GM23248 (cell line): ENCODE measurements around the gene PRPF4. TPM values are rescaled to one million over a fixed set of nuclear protein-coding genes. Genes with fewer than 3 reads are reported as not detected.

Experiments used
- DNase-seq: peaks from one replicate; pipeline ENCODE4 v3.0.0-alpha.2; 2015
- H2AFZ ChIP-seq: fragments of 200-600 bp; sonication (generic); 2 replicates; pipeline ENCODE4 v1.6.1; 2016; ENCODE audit warnings: antibody characterized with exemption
- H3F3A ChIP-seq: fragments of 200-600 bp; sonication (generic); 2 replicates; pipeline ENCODE4 v1.6.1; 2016; ENCODE audit warnings: mild to moderate bottlenecking, antibody characterized with exemption, mixed run types; ENCODE audit not compliant: insufficient read depth
- H3K27ac ChIP-seq: fragments of 200-600 bp; sonication (generic); 2 replicates; pipeline ENCODE4 v1.5.1; 2016; ENCODE audit warnings: mild to moderate bottlenecking
- H3K27me3 ChIP-seq: fragments of 200-600 bp; sonication (generic); replicated peaks from 2 replicates; pipeline ENCODE4 v1.6.1; 2016; ENCODE audit warnings: mild to moderate bottlenecking; ENCODE audit not compliant: insufficient read depth
- H3K36me3 ChIP-seq: fragments of 200-600 bp; sonication (generic); 2 replicates; pipeline ENCODE4 v1.6.1; 2016; ENCODE audit warnings: low read depth, mild to moderate bottlenecking
- H3K4me1 ChIP-seq: fragments of 200-600 bp; sonication (generic); 2 replicates; pipeline ENCODE4 v1.6.1; 2016; ENCODE audit warnings: mild to moderate bottlenecking; ENCODE audit not compliant: insufficient read depth
- H3K4me2 ChIP-seq: fragments of 200-600 bp; sonication (generic); one replicate; pipeline ENCODE4 v1.6.1; 2016; ENCODE audit warnings: mild to moderate bottlenecking; ENCODE audit not compliant: unreplicated experiment
- H3K4me3 ChIP-seq: fragments of 200-600 bp; sonication (generic); 2 replicates; pipeline ENCODE4 v1.5.1; 2016; ENCODE audit warnings: mild to moderate bottlenecking
- H3K79me2 ChIP-seq: fragments of 200-600 bp; sonication (generic); 2 replicates; pipeline ENCODE4 v1.6.1; 2016; ENCODE audit warnings: mild to moderate bottlenecking; ENCODE audit not compliant: insufficient read depth
- H3K9ac ChIP-seq: fragments of 200-600 bp; sonication (generic); 2 replicates; pipeline ENCODE4 v1.6.1; 2016; ENCODE audit warnings: mild to moderate bottlenecking
- H3K9me2 ChIP-seq: fragments of 200-600 bp; sonication (generic); 2 replicates; pipeline ENCODE4 v1.6.1; 2016; ENCODE audit warnings: mixed run types, mild to moderate bottlenecking, moderate library complexity; ENCODE audit not compliant: insufficient read depth
- H3K9me3 ChIP-seq: fragments of 200-600 bp; sonication (generic); one replicate; pipeline ENCODE4 v1.6.1; 2017; ENCODE audit warnings: low read depth
- H4K20me1 ChIP-seq: fragments of 200-600 bp; sonication (generic); 2 replicates; pipeline ENCODE4 v1.6.0; 2016; ENCODE audit not compliant: insufficient read depth
- EZH2 ChIP-seq: fragments of 200-600 bp; sonication (generic); IDR thresholded peaks from 2 replicates; pipeline ENCODE4 v1.6.1; 2018; ENCODE audit warnings: antibody characterized with exemption, mild to moderate bottlenecking; ENCODE audit not compliant: insufficient read depth, poor library complexity, severe bottlenecking
- EZH2phosphoT487 ChIP-seq: fragments of 200-600 bp; sonication (generic); IDR thresholded peaks from 2 replicates; pipeline ENCODE4 v1.6.1; 2018; ENCODE audit warnings: antibody characterized with exemption, moderate library complexity, mild to moderate bottlenecking, low read depth; ENCODE audit not compliant: insufficient read depth
- WGBS, 2 experiments: methylation state at CpG; one replicate each; pipeline ENCODE4 v1.1.6; 2015 to 2017; ENCODE audit warnings: low lambda C conversion rate in 2 of 2, low coverage in 1 of 2; ENCODE audit errors: missing lambda C conversion rate in 2 of 2; 5-methylcytosine and 5-hydroxymethylcytosine counted together
- in situ Hi-C: fragments of 300-500 bp; cut with MboI; formaldehyde crosslinking; loops from 2 replicates; pipeline ENCODE4 v1.15.0; 2020
- polyA plus RNA-seq: library from polyadenylated mRNA; unstranded; fragments of >200 nt; fragmentation: Nextera tagmentation; extraction: Ambion mirVana; gene quantifications from 2 replicates; pipeline ENCODE4 v1.2.1, GENCODE V29; 2016
- total RNA-seq: library from RNA; depleted of rRNA; stranded (reverse); fragments of >200 nt; shearing (Covaris generic); gene quantifications from 2 replicates; pipeline ENCODE4 v1.2.3, GENCODE V29; 2014

PRPF4 gene
- total and polyA plus RNA-seq, 2 experiments from 2014 or later: 25.7 to 26.5 TPM

DNA sequence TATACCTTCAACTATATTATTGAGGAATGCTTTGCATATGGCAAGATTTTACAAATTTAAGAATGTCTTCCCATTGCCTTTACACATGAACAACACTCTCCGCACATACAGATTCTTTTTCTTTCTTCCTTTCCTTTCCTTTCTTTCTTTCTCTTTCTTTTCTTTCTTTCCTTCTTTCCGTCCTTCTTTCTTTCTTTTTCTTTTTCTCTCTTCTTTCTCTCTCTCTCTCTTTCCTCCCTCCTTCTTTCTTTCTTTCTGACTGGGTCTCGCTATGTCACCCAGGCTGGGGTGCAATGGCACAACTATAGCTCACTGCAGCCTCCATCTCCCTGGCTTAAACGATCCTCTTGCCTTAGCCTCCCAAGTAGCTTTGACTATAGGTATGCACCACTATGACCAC lies 50.8 kb downstream of the PRPF4 start:
- in situ Hi-C loops: no loop called here
- TF ChIP-seq EZH2phosphoT487 (no peak), EZH2 (no peak)
- H3K4me2 ChIP-seq: no peak overlapping the region

DNA sequence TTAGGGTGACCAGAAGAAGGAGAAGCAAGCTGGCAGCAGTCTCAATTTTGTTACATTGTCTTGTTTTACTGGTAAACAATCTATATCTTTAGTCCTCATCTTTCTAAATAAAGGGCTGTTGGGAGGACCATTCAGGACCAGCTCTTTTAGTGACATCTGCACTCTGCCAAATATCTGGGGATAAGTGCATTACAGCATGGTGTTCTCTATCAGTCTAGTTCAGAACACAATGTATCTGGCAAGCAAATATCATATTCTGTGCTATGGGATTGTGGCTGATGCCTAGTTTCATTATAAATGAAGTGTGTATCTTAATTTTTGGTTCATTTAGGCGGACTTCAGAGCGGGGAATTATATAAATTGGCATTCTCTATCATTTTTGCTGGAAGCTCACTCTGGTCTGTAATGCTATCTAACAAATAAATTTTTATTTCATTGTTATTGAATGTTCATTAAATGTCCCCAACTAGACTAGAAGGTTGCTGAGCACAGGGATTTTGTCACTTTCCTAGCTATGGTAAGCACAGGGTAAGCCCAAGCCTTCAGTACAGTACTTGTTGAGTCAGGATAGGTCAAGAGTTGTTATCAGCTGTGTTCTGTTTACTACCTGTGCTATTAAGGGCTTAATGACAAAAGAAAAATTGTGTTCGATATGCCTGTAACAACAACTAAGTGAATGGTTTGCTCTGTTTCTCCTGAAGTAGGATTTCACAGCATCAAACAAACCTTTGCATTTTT lies 52.8 kb downstream of the PRPF4 start:
- Histone ChIP-seq H3K4me3 (no peak overlapping the region), H3F3A (no peaks in the 10 kb centered on the region), H4K20me1 (no peaks in the 10 kb centered on the region), H3K4me2 (no peak overlapping the region), H3K27ac (no peak overlapping the region), H3K27me3 (no peaks in the 10 kb centered on the region), H3K9me3 (no peaks in the 10 kb centered on the region), H3K9ac (no peak overlapping the region), H3K4me1 (no peaks in the 10 kb centered on the region), H3K79me2 (no peaks in the 10 kb centered on the region), H3K9me2 (no peaks in the 10 kb centered on the region), H2AFZ (no peak overlapping the region), H3K36me3 (no peaks in the 10 kb centered on the region)
- WGBS, 2 experiments: 88 to 93% methylated on average over 3 of the region's 3 CpGs
- in situ Hi-C loops: no loop called here
- DNase-seq: no peak
- TF ChIP-seq EZH2phosphoT487 (no peak), EZH2 (no peak)

More for the DNA sequence above, 50.8 kb downstream of the PRPF4 start:
- Histone ChIP-seq H3K27me3 (no peaks in the 10 kb centered on the region), H3K9ac (no peak overlapping the region), H3K9me2 (no peaks in the 10 kb centered on the region), H3K79me2 (no peaks in the 10 kb centered on the region), H2AFZ (no peak overlapping the region), H3K36me3 (no peaks in the 10 kb centered on the region), H3K4me1 (no peaks in the 10 kb centered on the region), H3K4me3 (no peak overlapping the region), H4K20me1 (no peaks in the 10 kb centered on the region), H3K27ac (no peak overlapping the region), H3K9me3 (no peaks in the 10 kb centered on the region), H3F3A (no peaks in the 10 kb centered on the region)
- no peak for DNase-seq
- WGBS, 2 experiments: 91 to 93% methylated on average over 4 of the region's 4 CpGs

DNA sequence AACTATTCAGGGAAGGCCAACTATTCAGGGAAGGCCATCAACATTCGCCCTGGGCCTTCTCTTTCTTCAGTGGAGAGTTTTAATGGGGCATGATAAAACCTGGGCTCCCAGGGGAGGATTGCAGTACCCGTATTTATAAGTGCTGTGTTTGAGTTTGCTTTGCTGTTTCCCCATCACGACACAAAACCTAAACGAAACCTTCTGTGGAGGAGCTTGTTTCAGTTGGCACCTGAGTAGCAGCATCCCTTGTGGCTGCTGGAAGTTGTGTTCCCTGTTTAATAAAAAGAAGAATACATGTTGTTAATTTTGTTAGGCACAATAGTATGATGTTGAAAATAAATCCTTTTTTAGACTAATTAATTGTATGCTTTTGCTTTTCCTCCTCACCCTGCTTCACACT lies 56.3 kb downstream of the PRPF4 start:
- Histone ChIP-seq H2AFZ (no peak overlapping the region), H3K4me2 (no peak overlapping the region), H3K36me3 (no peaks in the 10 kb centered on the region), H3K9ac (no peak overlapping the region), H4K20me1 (no peaks in the 10 kb centered on the region), H3K4me1 (no peaks in the 10 kb centered on the region), H3K9me3 (no peaks in the 10 kb centered on the region), H3K4me3 (no peak overlapping the region), H3F3A (no peaks in the 10 kb centered on the region), H3K27ac (no peak overlapping the region), H3K27me3 (no peaks in the 10 kb centered on the region), H3K9me2 (no peaks in the 10 kb centered on the region), H3K79me2 (no peaks in the 10 kb centered on the region)
- 62 to 65% methylated on average over 4 of the region's 4 CpGs for WGBS, 2 experiments
- TF ChIP-seq EZH2: no peak
- no peak for TF ChIP-seq EZH2phosphoT487
- no peak for DNase-seq
- in situ Hi-C loops: no loop called here

DNA sequence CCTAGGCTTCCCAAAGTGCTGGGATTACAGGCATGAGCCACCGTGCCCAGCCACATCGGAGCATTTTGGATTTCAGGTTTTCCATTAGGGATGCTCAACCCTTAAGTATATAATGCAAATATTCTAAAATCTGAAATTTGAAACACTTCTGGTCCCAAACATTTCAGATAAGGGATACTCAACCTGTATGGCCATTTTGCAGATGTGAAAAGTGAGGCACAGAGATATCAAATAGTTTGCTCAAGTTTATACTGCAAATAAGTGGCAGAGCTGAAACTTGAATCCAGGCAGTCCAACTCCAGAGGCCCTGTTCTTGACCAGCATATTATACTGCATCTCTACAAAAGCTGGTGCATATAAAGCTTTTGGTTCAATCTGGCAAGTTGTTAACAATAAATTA lies 62.3 kb downstream of the PRPF4 start:
- no peak overlapping the region for H3K9ac ChIP-seq
- H3K79me2 ChIP-seq: 0 out of 2 replicates have a peak, but pooled peaks cover 7% of the 10 kb centered on the region
- in situ Hi-C loops: no loop called here
- no peak overlapping the region for H3K27ac ChIP-seq
- H2AFZ ChIP-seq: no peak overlapping the region
- H3K4me1 ChIP-seq: peaks cover 8% of the 10 kb centered on the region
- no peak overlapping the region for H3K4me3 ChIP-seq
- WGBS, 2 experiments: 91 to 96% methylated on average over 2 of the region's 2 CpGs
- TF ChIP-seq EZH2phosphoT487: no peak
- TF ChIP-seq EZH2: no peak
- H3K9me2 ChIP-seq: no peaks in the 10 kb centered on the region
- H3K4me2 ChIP-seq: no peak overlapping the region
- no peaks in the 10 kb centered on the region for H3K36me3 ChIP-seq
- no peaks in the 10 kb centered on the region for H3K9me3 ChIP-seq
- H3F3A ChIP-seq: no peaks in the 10 kb centered on the region
- no peak for DNase-seq
- H3K27me3 ChIP-seq: no peaks in the 10 kb centered on the region
- H4K20me1 ChIP-seq: no peaks in the 10 kb centered on the region
